Osteoblast (primary cell): Measurements from ENCODE around the gene MOSMO. TPM values are rescaled to one million over a fixed set of nuclear protein-coding genes. Genes with fewer than 3 reads are reported as not detected.

Experiments
- DNase-seq: peaks from one replicate; pipeline ENCODE4 v3.0.0; 2011; ENCODE audit warnings: low spot score, mixed read lengths; ENCODE audit not compliant: insufficient read length; ENCODE audit errors: missing footprints
- H2AFZ ChIP-seq: 2 replicates; pipeline ENCODE4 v1.6.0; 2011; ENCODE audit warnings: mild to moderate bottlenecking, low read length
- H3K27ac ChIP-seq: 2 replicates; pipeline ENCODE4 v1.5.1; 2011; ENCODE audit warnings: mild to moderate bottlenecking, low read depth, low read length, moderate library complexity
- H3K27me3 ChIP-seq: 2 replicates; pipeline ENCODE4 v1.6.0; 2012; ENCODE audit warnings: mild to moderate bottlenecking, control low read depth, inconsistent platforms, low read length, moderate library complexity; ENCODE audit not compliant: insufficient read depth
- H3K36me3 ChIP-seq: 2 replicates; pipeline ENCODE4 v1.5.1; 2011; ENCODE audit warnings: mild to moderate bottlenecking, low read length, control low read depth, moderate library complexity; ENCODE audit not compliant: insufficient read depth
- H3K4me1 ChIP-seq: 2 replicates; pipeline ENCODE4 v1.5.1; 2011; ENCODE audit warnings: mild to moderate bottlenecking, low read length, control low read depth, moderate library complexity; ENCODE audit not compliant: insufficient read depth
- H3K4me2 ChIP-seq: 2 replicates; pipeline ENCODE4 v1.6.0; 2011; ENCODE audit warnings: mild to moderate bottlenecking, low read length; ENCODE audit not compliant: insufficient read depth
- H3K4me3 ChIP-seq: fragments of 200-600 bp; sonication (generic); 3 replicates; pipeline ENCODE4 v1.5.1; 2012; ENCODE audit warnings: mild to moderate bottlenecking, low read length, inconsistent platforms; ENCODE audit not compliant: insufficient read depth
- H3K79me2 ChIP-seq: 2 replicates; pipeline ENCODE4 v1.6.0; 2012; ENCODE audit warnings: mild to moderate bottlenecking, low read length, control low read depth, inconsistent platforms; ENCODE audit not compliant: insufficient read depth
- H3K9me3 ChIP-seq: 2 replicates; pipeline ENCODE4 v1.5.1; 2011; ENCODE audit warnings: low read depth, low read length, control low read depth
- H4K20me1 ChIP-seq: 2 replicates; pipeline ENCODE4 v1.6.0; 2012; ENCODE audit warnings: mild to moderate bottlenecking, low read length, control low read depth; ENCODE audit not compliant: insufficient read depth
- total RNA-seq: library from RNA; depleted of rRNA; stranded (reverse); fragments of >200 nt; gene quantifications from 2 replicates; pipeline ENCODE4 v1.2.3, GENCODE V29; 2012
- TF ChIP-seq, protein P1 (sequence below): IDR thresholded peaks from 2 replicates; pipeline ENCODE4 v1.5.1; 2011; ENCODE audit warnings: mild to moderate bottlenecking, low read depth, low read length, moderate library complexity; ENCODE audit errors: extremely low read depth

The MOSMO gene
- total RNA-seq, 1 donor: 15.2 TPM

DNA sequence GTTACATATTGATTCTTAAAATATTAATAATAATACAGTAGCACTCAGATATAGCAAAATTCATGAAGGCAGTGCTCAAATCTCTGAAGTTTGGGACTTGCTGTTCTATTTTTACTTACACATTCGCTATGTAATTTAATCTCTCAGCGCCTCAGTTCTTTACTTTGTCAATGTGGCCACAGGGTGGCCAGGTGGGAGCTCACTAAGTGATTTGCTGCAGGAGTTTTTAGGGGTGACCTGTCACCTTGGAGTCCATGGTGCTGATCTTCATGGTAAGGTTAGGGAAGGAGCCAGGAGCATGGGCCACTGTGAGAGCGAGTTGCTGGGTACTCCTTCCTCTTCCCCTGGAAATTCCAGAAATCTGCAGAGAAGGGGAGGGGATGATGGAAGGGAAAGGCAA is 112.5 kb downstream of the MOSMO start:
- no peaks in the 10 kb centered on the region for H3K27me3 ChIP-seq
- no peaks in the 10 kb centered on the region for H4K20me1 ChIP-seq
- H3K36me3 ChIP-seq: no peaks in the 10 kb centered on the region
- no peak overlapping the region for H2AFZ ChIP-seq
- TF ChIP-seq, protein P1, sequence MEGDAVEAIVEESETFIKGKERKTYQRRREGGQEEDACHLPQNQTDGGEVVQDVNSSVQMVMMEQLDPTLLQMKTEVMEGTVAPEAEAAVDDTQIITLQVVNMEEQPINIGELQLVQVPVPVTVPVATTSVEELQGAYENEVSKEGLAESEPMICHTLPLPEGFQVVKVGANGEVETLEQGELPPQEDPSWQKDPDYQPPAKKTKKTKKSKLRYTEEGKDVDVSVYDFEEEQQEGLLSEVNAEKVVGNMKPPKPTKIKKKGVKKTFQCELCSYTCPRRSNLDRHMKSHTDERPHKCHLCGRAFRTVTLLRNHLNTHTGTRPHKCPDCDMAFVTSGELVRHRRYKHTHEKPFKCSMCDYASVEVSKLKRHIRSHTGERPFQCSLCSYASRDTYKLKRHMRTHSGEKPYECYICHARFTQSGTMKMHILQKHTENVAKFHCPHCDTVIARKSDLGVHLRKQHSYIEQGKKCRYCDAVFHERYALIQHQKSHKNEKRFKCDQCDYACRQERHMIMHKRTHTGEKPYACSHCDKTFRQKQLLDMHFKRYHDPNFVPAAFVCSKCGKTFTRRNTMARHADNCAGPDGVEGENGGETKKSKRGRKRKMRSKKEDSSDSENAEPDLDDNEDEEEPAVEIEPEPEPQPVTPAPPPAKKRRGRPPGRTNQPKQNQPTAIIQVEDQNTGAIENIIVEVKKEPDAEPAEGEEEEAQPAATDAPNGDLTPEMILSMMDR: no peak
- H3K4me2 ChIP-seq: no peak overlapping the region
- H3K79me2 ChIP-seq: no peaks in the 10 kb centered on the region
- no peaks in the 10 kb centered on the region for H3K9me3 ChIP-seq
- H3K27ac ChIP-seq: no peak overlapping the region
- no peaks in the 10 kb centered on the region for H3K4me1 ChIP-seq
- H3K4me3 ChIP-seq: no peak overlapping the region
- no peak for DNase-seq

DNA sequence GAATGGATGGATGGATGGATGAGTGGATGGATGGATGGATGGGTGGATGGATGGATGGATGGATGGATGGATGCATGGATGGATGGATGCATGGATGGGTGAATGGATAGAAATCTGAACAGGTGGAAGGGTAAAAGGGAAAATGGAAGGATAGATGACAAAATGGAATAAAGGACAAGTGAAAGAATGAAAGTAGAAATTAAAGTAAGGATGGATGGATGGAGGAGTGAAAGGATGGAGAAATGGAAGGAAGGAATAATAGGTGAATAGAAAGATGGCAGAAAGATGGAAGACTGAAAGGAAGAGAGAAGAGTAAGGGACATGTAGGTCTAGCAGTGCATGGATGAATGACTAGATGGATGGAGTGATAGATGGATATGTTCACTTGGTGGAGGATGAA is 114.3 kb downstream of the MOSMO start:
- no peaks in the 10 kb centered on the region for H3K79me2 ChIP-seq
- no peaks in the 10 kb centered on the region for H3K36me3 ChIP-seq
- no peak overlapping the region for H3K4me2 ChIP-seq
- no peak overlapping the region for H3K27ac ChIP-seq
- DNase-seq: no peak
- H3K4me3 ChIP-seq: no peak overlapping the region
- no peaks in the 10 kb centered on the region for H3K9me3 ChIP-seq
- H3K27me3 ChIP-seq: no peaks in the 10 kb centered on the region
- TF ChIP-seq, protein P1: no peak
- no peak overlapping the region for H2AFZ ChIP-seq
- H4K20me1 ChIP-seq: no peaks in the 10 kb centered on the region
- peaks cover 5% of the 10 kb centered on the region for H3K4me1 ChIP-seq

DNA sequence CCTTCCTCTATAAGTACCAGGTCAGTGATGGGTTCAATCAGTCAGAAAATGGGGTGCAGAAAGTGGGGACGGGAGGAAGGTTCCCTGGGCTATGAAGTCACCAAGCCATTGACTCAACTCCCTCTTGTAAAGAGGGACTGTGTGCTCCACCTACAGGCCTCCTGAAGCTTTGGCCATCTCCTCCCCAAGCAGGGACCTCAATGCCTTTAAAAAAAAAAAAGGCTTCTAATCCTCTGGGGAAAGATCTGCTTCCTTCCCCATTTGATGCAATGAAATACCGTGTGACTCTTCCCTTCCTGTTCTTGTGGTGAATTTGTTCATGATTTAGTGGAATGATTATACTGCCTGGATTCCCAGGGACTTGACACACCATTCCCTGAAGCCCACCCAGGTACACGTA is 115.2 kb downstream of the MOSMO start:
- H3K79me2 ChIP-seq: no peaks in the 10 kb centered on the region
- H2AFZ ChIP-seq: no peak overlapping the region
- no peak overlapping the region for H3K4me3 ChIP-seq
- H3K27me3 ChIP-seq: no peaks in the 10 kb centered on the region
- no peak overlapping the region for H3K4me2 ChIP-seq
- H3K27ac ChIP-seq: no peak overlapping the region
- H4K20me1 ChIP-seq: no peaks in the 10 kb centered on the region
- TF ChIP-seq, protein P1: no peak
- H3K4me1 ChIP-seq: peaks cover 5% of the 10 kb centered on the region
- DNase-seq: no peak
- H3K9me3 ChIP-seq: no peaks in the 10 kb centered on the region
- no peaks in the 10 kb centered on the region for H3K36me3 ChIP-seq

DNA sequence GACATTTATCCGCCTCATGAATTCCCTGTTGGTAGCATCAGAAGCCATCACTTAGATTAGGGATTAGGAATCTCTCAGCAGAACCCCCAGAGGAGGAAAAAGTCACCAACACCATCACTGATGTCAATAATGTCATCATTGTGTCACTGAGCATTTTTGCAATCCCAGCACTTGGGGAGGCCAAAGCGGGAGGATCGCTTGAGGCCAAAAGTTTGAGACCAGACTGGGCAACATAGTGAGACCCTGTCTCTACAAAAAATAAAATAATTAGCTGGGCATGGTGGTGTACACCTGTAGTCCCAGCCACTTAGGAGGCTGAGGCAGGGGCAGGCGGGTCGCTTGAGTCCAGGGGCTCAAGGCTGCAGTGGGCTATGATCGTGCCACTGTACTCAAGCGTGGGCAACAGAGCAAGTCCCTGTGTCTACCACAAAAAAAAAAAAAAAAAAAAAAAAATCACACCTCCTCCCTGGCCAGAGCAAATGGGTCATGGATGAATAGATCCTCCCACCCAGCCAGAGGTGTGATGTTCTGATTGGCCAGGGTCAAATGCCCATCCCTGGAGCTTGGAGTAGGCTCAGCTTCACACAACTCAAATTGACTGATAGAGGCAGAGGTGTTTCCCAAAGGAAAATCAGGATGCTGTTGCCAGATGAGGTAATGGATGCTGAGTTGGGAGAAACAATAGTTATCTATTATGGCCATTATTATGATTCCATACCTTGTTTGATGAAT is 116.0 kb downstream of the MOSMO start:
- H3K4me1 ChIP-seq: peaks cover 5% of the 10 kb centered on the region
- H3K9me3 ChIP-seq: no peaks in the 10 kb centered on the region
- no peaks in the 10 kb centered on the region for H4K20me1 ChIP-seq
- no peaks in the 10 kb centered on the region for H3K79me2 ChIP-seq
- no peak overlapping the region for H3K4me2 ChIP-seq
- DNase-seq: no peak
- TF ChIP-seq, protein P1: no peak
- H3K27ac ChIP-seq: no peak overlapping the region
- no peak overlapping the region for H2AFZ ChIP-seq
- no peaks in the 10 kb centered on the region for H3K36me3 ChIP-seq
- no peaks in the 10 kb centered on the region for H3K27me3 ChIP-seq
- H3K4me3 ChIP-seq: no peak overlapping the region
